GM19397 (cell line): ENCODE measurements around the gene KHDC4.
"Not testable (repeated sequence)": the region's sequence is repeated elsewhere in the genome, so short reads cannot be mapped to it uniquely, and the experiment has no call there.

Experiments used
- ATAC-seq: cut with Tn5 transposase; IDR thresholded peaks from one replicate; pipeline ENCODE4 v1.9.1; 2021; ENCODE audit warnings: mild to moderate bottlenecking, moderate library complexity; ENCODE audit not compliant: unreplicated experiment

KHDC4 gene

GRCh38 chr1:155942578-155943141 lies 8.4 kb upstream of the KHDC4 start:
- no peak for ATAC-seq

- ATAC-seq = no peak
Measured at GRCh38 chr1:155941845-155942531, 7.8 kb upstream of the KHDC4 start.

- no peak for ATAC-seq
Measured at GRCh38 chr1:155940993-155941844, 7.0 kb upstream of the KHDC4 start, which contains the start of gene RXFP4. Gene RXFP4, plus strand, starts transcription at chr1:155941638. Its CDS starts 72 bp downstream, at chr1:155941710.

- no peak for ATAC-seq
Measured at GRCh38 chr1:155940482-155940992, 6.3 kb upstream of the KHDC4 start.

GRCh38 chr1:155938220-155938627 lies 4.0 kb upstream of the KHDC4 start:
- ATAC-seq = no peak

- no peak for ATAC-seq
Measured at GRCh38 chr1:155934936-155935590, 850 bp upstream of the KHDC4 start.

- ATAC-seq = no peak
Measured at GRCh38 chr1:155933591-155934096, 569 bp downstream of the KHDC4 start.

GRCh38 chr1:155932487-155932886 lies 1.7 kb downstream of the KHDC4 start:
- ATAC-seq = no peak

GRCh38 chr1:155932081-155932480 lies 2.1 kb downstream of the KHDC4 start:
- no peak for ATAC-seq

- ATAC-seq = no peak
Measured at GRCh38 chr1:155931332-155932038, 2.7 kb downstream of the KHDC4 start.

- ATAC-seq = not testable (repeated sequence)
Measured at GRCh38 chr1:155930725-155931124, 3.5 kb downstream of the KHDC4 start.

- ATAC-seq = no peak
Measured at GRCh38 chr1:155929057-155929456, 5.2 kb downstream of the KHDC4 start.

GRCh38 chr1:155925506-155925905 lies 8.7 kb downstream of the KHDC4 start:
- no peak for ATAC-seq

GRCh38 chr1:155920717-155921116 lies 13.5 kb downstream of the KHDC4 start:
- no peak for ATAC-seq

- no peak for ATAC-seq
Measured at GRCh38 chr1:155919801-155920200, 14.4 kb downstream of the KHDC4 start.

GRCh38 chr1:155918660-155919059 lies 15.6 kb downstream of the KHDC4 start:
- no peak for ATAC-seq

GRCh38 chr1:155913969-155914757 lies 20.1 kb downstream of the KHDC4 start:
- no peak for ATAC-seq

- no peak for ATAC-seq
Measured at GRCh38 chr1:155912056-155912536, 22.1 kb downstream of the KHDC4 start.
